Raji (cell line): Measurements from ENCODE around the gene SUMO4.

Experiments used
- POLR2A ChIP-seq: IDR thresholded peaks from 2 replicates; pipeline ENCODE4 v1.6.1; 2011; ENCODE audit warnings: low read depth, low read length, control low read depth; ENCODE audit not compliant: insufficient read depth

The SUMO4 gene

GRCh38 chr6:149414821-149415220 lies 14.8 kb downstream of the SUMO4 start:
- TF ChIP-seq POLR2A: no peak

GRCh38 chr6:149419696-149420404 lies 19.8 kb downstream of the SUMO4 start:
- TF ChIP-seq POLR2A: no peak

- TF ChIP-seq POLR2A: no peak
Observed at GRCh38 chr6:149421132-149421531, 21.1 kb downstream of the SUMO4 start.

- no peak for TF ChIP-seq POLR2A
Observed at GRCh38 chr6:149422581-149422980, 22.5 kb downstream of the SUMO4 start.

- no peak for TF ChIP-seq POLR2A
Observed at GRCh38 chr6:149423964-149424440, 23.9 kb downstream of the SUMO4 start.

- TF ChIP-seq POLR2A: no peak
Observed at GRCh38 chr6:149425224-149425623, 25.2 kb downstream of the SUMO4 start.

- TF ChIP-seq POLR2A: no peak
Observed at GRCh38 chr6:149425754-149426153, 25.7 kb downstream of the SUMO4 start.

GRCh38 chr6:149428606-149429005 lies 28.5 kb downstream of the SUMO4 start:
- no peak for TF ChIP-seq POLR2A

- TF ChIP-seq POLR2A: no peak
Observed at GRCh38 chr6:149429427-149430360, 29.6 kb downstream of the SUMO4 start.

GRCh38 chr6:149431905-149432775 lies 32.1 kb downstream of the SUMO4 start:
- no peak for TF ChIP-seq POLR2A

- no peak for TF ChIP-seq POLR2A
Observed at GRCh38 chr6:149433405-149433804, 33.3 kb downstream of the SUMO4 start.

- TF ChIP-seq POLR2A: no peak
Observed at GRCh38 chr6:149433881-149434280, 33.8 kb downstream of the SUMO4 start.

GRCh38 chr6:149435919-149436586 lies 36.0 kb downstream of the SUMO4 start:
- no peak for TF ChIP-seq POLR2A

GRCh38 chr6:149436647-149437046 lies 36.6 kb downstream of the SUMO4 start:
- no peak for TF ChIP-seq POLR2A
